GM12891 (cell line): ENCODE results near the gene ADCY2.

Experiments used
- PAX5 ChIP-seq: IDR thresholded peaks from 2 replicates; pipeline ENCODE4 v1.6.1; 2011; ENCODE audit warnings: low read length, moderate library complexity, mild to moderate bottlenecking; ENCODE audit not compliant: insufficient read depth, severe bottlenecking
- POLR2A ChIP-seq: IDR thresholded peaks from 2 replicates; pipeline ENCODE4 v1.6.1; 2011; ENCODE audit warnings: low read depth, low read length, control low read depth
- POLR2AphosphoS5 ChIP-seq: IDR thresholded peaks from 2 replicates; pipeline ENCODE4 v1.6.1; 2011; ENCODE audit warnings: low read depth, low read length, control low read depth
- POU2F2 ChIP-seq: IDR thresholded peaks from 2 replicates; pipeline ENCODE4 v1.6.1; 2011; ENCODE audit warnings: low read depth, mild to moderate bottlenecking, control low read depth, low read length, moderate library complexity
- TAF1 ChIP-seq: IDR thresholded peaks from 2 replicates; pipeline ENCODE4 v1.6.1; 2011; ENCODE audit warnings: low read depth, low read length, control low read depth

DNA sequence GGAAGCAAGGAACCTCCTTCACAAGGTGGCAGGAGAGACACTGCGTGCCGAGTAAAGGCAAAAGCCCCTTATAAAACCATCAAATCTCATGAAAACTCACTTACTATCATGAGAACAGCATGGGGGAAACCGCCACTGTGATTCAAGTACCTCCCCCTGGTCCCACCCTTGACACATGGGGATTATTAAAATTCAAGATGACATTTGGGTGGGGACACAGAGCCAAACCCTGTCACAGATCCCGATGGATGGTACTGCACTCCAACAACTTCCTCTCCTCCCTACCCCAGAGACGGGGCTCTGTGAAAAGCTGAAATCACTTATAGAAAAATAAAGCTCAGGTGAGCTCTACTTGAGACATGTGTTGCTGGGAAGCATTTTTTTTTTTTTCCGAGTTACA lies 10.3 kb upstream of the ADCY2 start:
- no peak for TF ChIP-seq TAF1
- no peak for TF ChIP-seq POLR2AphosphoS5
- no peak for TF ChIP-seq POLR2A
- TF ChIP-seq POU2F2 = no peak
- no peak for TF ChIP-seq PAX5
